GM19043 (cell line): ENCODE data around the gene CD302.
"Not testable (repeated sequence)": the region's sequence is repeated elsewhere in the genome, so short reads cannot be mapped to it uniquely, and the experiment has no call there.

Source experiments
- ATAC-seq: cut with Tn5 transposase; IDR thresholded peaks from one replicate; pipeline ENCODE4 v1.9.1; 2021; ENCODE audit warnings: low read depth; ENCODE audit not compliant: unreplicated experiment

CD302 gene

GRCh38 chr2:159795841-159796690 is 1.9 kb downstream of the CD302 start:
- no peak for ATAC-seq

DNA sequence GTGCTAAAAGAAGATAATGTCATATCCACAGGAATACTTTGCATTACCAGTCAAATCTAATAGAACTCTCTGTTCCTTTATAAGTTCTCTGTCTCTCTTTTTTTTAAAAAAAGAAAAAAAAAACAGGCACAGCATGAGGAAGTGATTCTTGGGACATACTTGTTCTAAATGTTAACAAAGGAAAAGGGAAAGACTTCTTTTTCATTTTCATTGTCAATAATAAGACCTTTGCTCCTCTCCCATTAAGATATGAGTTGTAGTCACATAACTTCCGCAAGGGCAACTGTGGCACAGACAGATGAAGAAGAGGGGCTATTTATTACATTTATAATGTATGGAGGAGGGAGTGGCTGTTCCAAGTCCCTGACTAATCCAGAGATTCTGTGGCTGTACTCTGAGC is 4.7 kb downstream of the CD302 start:
- no peak for ATAC-seq

DNA sequence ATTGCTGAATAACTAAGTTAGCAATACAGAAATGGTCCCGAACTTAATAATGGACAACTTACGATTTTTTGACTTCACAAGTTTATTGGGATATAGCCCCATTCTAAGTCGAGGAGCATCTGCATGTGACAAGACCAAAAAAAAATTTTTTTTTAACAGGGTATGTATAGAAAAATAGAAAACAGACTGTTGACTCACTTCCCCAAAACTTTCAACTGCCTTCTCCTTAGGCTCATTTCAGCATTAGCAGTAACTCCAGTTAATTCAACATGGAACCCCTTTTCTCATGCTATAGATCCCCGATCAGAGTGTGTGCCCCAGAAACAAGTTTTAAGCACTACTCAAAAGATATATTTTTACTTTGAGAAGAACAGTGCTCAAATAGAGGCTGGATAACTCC is 5.4 kb downstream of the CD302 start:
- no peak for ATAC-seq

DNA sequence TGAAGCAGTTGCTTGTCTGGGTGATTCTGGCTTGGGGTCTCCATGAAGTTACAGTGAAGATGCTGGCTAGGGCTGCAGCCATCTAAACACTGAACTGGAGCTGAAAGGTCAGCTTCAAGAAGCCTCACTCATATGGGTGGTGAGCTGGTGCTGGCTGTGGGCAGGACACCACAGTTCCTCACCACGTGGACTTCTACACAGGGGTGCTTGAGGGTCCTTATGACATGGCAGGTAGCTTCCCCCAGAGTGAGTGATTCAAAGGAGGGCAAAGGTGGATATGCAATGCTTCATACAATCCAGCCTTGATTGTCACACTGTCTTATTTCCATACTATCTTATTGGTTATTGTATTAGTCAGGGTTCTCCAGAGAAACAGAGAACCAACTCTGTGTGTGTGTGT is 6.0 kb downstream of the CD302 start:
- no peak for ATAC-seq

DNA sequence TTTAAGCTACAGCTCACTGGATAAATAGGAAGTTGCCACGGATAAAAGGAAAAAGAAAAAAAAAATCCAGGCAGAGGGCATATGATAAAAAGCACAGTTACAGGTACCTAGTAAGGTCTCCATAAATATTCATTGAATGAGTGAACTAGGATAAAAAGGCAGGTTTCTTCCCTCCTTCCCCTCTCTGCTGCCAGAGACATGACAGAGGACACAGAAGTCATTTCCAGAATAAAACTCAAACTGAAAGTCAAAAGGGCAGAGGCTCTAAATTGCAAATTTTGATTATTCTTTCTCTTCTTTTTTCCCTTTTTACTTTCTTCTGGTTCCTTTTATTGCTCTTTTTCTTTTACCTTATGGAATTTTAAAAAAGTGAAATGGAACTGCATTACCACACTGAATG is 7.7 kb downstream of the CD302 start:
- no peak for ATAC-seq

DNA sequence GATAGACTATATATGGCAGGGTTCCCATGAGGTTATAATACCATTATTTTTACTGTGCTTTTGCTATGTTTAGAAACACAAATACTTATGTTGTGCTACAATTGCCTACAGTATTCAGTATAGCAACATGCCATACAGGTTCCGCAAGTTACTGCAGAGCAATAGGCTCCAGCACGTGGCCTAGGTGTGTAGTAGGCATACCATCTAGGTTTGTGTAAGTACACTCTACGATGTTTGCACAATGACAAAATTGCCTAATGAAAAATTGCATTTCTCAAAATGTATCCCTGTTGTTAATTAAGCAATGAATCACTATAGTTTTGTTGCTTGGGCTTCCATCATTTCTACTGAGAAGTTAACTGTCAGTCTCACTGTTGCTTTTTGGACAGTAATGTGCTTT is 9.8 kb downstream of the CD302 start:
- ATAC-seq = no peak

GRCh38 chr2:159787647-159788046 is 10.4 kb downstream of the CD302 start:
- ATAC-seq = not testable (repeated sequence)

DNA sequence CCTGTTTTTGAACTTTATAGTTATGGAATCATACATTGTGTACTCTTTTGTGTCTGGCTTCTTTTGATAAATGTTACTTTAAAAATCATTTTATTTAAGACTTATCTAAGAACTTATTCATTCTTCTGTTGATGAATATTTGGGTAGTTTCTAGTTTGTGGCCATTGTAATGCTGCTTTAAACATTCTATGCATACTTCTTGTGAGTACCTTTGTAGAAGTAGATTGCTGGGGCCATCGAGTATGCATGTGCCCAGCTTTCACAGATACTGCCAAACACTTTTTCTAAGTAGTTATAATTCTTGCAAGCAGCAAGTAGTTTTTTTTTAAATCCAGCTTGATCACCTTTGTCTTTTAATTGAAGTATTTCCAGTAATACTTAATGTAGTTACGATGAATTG is 11.1 kb downstream of the CD302 start:
- ATAC-seq = no peak

GRCh38 chr2:159785195-159785594 is 12.8 kb downstream of the CD302 start:
- ATAC-seq = no peak

GRCh38 chr2:159784744-159785143 is 13.3 kb downstream of the CD302 start:
- not testable (repeated sequence) for ATAC-seq

- ATAC-seq = no peak
Observed at GRCh38 chr2:159783556-159783955, 14.5 kb downstream of the CD302 start.

- ATAC-seq = no peak
Observed at GRCh38 chr2:159776321-159776720, 21.7 kb downstream of the CD302 start.

GRCh38 chr2:159775021-159775420 is 23.0 kb downstream of the CD302 start:
- no peak for ATAC-seq

DNA sequence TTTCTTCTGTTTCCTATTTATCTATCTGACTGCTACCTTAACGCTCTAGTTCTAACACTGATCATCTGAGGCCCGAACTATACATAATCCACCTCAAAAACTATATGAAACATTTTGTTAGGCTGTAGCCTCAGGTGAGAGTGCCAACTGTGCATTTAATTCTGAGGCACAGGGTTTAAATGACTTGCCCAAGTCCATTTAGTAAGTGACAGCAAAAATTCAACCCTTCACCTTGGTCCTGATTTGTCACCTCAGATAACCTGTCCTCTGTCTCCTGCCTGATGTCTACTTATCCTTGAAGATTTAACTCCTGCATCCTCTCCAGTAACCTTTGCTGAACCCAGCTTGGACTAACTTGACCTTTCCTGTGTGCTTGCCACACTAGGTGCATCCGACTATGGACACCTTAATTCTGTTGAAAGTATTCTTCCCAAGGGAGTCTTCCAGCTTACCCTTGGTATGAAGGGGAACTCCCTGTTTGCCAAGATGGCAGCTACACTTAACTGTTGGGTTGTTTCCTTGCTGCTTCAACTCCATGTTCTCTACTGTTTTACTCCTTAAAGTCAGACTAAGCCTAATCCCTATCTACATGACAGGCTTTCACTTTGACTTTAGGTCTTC is 23.5 kb downstream of the CD302 start:
- no peak for ATAC-seq

DNA sequence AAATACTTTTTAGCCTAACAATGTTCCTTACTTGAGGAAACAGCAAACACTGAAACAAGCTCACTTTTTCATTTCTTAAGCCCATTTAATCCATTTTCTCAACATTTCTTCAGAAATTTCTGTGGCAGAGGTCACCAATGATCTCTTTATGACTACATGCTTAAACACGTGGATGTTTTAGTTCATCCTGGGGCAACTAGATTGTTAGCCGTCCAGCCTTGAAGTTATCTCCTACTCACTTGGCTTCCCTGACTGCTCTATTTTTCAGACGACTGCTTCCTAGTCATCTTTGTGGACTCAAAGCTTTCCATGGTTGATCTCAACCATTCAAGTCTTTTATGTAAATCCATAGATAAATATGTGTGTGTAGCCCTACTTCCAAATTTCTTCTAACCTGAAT is 24.1 kb downstream of the CD302 start:
- no peak for ATAC-seq

- ATAC-seq = no peak
Observed at GRCh38 chr2:159773426-159773825, 24.6 kb downstream of the CD302 start.

GRCh38 chr2:159769147-159769546 is 28.9 kb downstream of the CD302 start:
- ATAC-seq = no peak

GRCh38 chr2:159762075-159762474 is 35.9 kb downstream of the CD302 start:
- ATAC-seq = no peak

DNA sequence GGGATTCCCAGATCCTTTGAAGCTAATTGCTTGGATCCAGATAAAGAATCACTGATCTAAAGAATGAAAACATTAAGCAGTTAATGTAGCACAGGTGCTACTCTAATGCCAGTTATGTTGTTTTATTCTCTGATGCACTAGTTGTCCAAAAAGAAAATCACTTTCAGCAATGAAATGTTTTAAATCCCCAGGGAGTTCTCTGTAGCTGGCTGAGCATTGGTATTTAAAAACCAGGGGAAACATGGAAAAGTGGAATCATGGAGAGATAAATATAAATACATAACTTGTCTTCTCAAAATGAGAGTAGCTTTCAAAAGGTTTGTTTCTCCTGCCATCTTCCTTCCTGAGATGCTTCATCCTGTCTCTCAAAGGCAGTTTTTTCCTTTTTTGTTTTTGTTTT is 37.7 kb downstream of the CD302 start:
- no peak for ATAC-seq

DNA sequence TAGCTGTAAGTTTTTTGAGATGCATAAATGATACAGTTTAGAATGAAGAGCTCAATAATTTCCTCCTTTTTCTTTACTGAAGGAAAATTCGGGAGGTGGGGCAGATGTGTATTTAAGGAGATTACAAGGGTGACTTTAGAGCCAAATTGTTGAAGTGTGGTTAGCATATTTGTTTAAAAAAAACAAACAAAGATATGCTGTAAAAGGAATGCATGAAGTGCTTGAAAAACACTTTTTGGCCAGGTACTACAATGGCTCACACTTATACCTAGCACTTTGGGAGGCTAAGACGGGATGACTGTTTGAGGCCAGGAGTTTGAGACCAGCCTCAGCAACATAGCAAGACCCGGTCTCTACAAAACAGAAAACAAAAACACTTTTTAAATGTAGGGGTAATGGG is 38.4 kb downstream of the CD302 start:
- ATAC-seq = no peak

- ATAC-seq = no peak
Observed at GRCh38 chr2:159758686-159759085, 39.3 kb downstream of the CD302 start.

DNA sequence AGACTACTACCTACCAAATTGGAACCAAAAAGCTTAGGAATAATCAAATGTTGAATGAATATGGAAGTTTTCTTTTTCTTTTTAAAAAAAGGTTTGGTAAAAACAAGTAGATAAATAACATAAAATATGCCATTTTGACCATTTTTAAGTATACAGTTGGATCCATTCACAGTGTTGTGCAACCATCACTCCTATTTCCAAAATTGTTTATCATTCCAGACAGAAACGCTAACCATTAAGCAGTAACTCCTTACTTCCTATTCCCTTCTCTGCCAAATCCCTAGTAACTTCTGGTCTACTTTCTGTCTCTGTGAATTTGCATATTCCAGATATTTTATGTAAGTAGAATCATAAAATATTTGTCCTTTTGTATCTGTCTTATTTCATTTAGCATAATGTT is 39.8 kb downstream of the CD302 start:
- no peak for ATAC-seq
